Measurements from ENCODE around the gene GLI3. TPM values are rescaled to one million over a fixed set of nuclear protein-coding genes. Genes with fewer than 3 reads are reported as not detected.

GLI3 gene
- total and polyA plus RNA-seq, 2 of the 4 experiments (the other 2 are of a cell fraction): 1.3 to 3.9 TPM

DNA sequence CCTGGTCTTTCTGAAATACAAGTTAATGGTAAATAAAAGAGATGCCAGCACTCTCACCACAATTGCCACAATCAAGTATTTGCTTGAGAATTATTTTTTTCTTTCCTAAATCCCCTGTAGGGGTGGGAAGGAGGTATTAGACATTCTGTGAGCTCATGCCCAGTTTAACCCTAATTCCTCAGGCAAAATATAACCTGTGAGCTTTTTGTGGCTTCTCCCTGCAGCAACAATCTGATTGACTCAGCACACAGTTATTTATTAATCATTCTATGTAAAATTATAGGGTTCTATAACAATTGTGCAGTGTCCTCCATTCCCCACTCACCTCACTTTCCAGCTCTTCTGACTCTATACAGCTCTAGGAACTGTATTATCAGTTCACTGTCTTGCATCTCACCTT, 66.3 kb downstream of the GLI3 start:
- Histone ChIP-seq H3K4me3 (ENCODE audit: insufficient read depth, low read depth, low read length) (no peak overlapping the region), H2AFZ (replicated peaks; ENCODE audit: low read length, poor library complexity) (no peak overlapping the region), H2BK20ac (ENCODE audit: low read depth, low read length) (no peak overlapping the region), H3K27ac (ENCODE audit: insufficient read depth, low read length) (no peak overlapping the region), H3K4ac (ENCODE audit: low read depth, low read length) (no peak overlapping the region), H4K20me1 (ENCODE audit: insufficient read depth, low read length) (peaks cover 9% of the 10 kb centered on the region; the same call in 1 of the 2 replicates), H3K27me3 (ENCODE audit: control insufficient read depth, insufficient read depth, low read length) (no peaks in the 10 kb centered on the region), H3K79me1 (ENCODE audit: low read depth in 1 of 2, low read length in 2 of 2) (peaks cover 3 to 20% of the 10 kb centered on the region in 2 experiments), H2BK15ac (ENCODE audit: low read depth, low read length) (no peak overlapping the region), H3K14ac (replicated peaks; ENCODE audit: low read depth, low read length) (no peak overlapping the region), H3K18ac (ENCODE audit: low read depth, low read length) (no peak overlapping the region), H3K4me2 (ENCODE audit: low read depth, low read length) (no peak overlapping the region; the same call in 1 of the 2 replicates), H3K23ac (ENCODE audit: low read depth, low read length) (no peak overlapping the region), H3K9me1 (ENCODE audit: insufficient read depth, low read length) (peaks cover 4% of the 10 kb centered on the region; the same call in 1 of the 2 replicates), H4K8ac (ENCODE audit: low read depth in 2 of 2, low read length in 2 of 2) (no peak overlapping the region), H2BK5ac (ENCODE audit: low read depth, low read length, poor library complexity, severe bottlenecking) (no peak overlapping the region), H3K36me3 (ENCODE audit: control insufficient read depth, insufficient read depth, low read length) (peaks cover 1% of the 10 kb centered on the region; the same call in 1 of the 2 replicates), H3K56ac (ENCODE audit: extremely low read depth, insufficient read depth, low read length) (no peak overlapping the region), H2AK5ac (ENCODE audit: low read depth, low read length) (no peak overlapping the region), H3K4me1 (ENCODE audit: control insufficient read depth, insufficient read depth, low read length) (peaks cover 7% of the 10 kb centered on the region), H4K5ac (ENCODE audit: low read depth, low read length) (no peak overlapping the region), H2AK9ac (replicated peaks; ENCODE audit: low read depth, low read length, poor library complexity) (no peak overlapping the region), H4K91ac (ENCODE audit: insufficient read depth, low read depth, low read length) (no peak overlapping the region), H3K9ac (ENCODE audit: low read depth, low read length) (no peak overlapping the region), H3K9me3 (ENCODE audit: control insufficient read depth, insufficient read depth, low read length) (no peaks in the 10 kb centered on the region), H2BK120ac (ENCODE audit: low read depth, low read length) (no peak overlapping the region)
- intact Hi-C loops (cut with micrococcal nuclease) (no loop called here), in situ Hi-C loops (cut with MboI; ENCODE audit: low sequenced_read_pairs) (no loop called here), dilution Hi-C loops (cut with HindIII; ENCODE audit: low sequenced_read_pairs, unreplicated experiment) (no loop called here)
- ATAC-seq (ENCODE audit: low read depth) (peak; percentile 48; the same call in 1 of the 2 replicates), DNase-seq (peak; percentile 57)
- BruUV-seq (replicated peaks): no TSS peak
- TF ChIP-seq MXI1 (IDR thresholded peaks at IDR 0.05; ENCODE audit: borderline replicate concordance, low read depth, low read length): no peak
- no peak for TF ChIP-seq CHD1 (IDR thresholded peaks at IDR 0.05; ENCODE audit: low read depth, low read length)
- TF ChIP-seq BHLHE40 (IDR thresholded peaks at IDR 0.05; ENCODE audit: low read depth, low read length): no peak
- TF ChIP-seq MAFK (IDR thresholded peaks at IDR 0.05; ENCODE audit: low read depth, low read length): no peak
- TF ChIP-seq POLR2A (IDR thresholded peaks at IDR 0.05; ENCODE audit: low read depth, low read length): no peak
- TF ChIP-seq RCOR1 (IDR thresholded peaks at IDR 0.05; ENCODE audit: insufficient replicate concordance, low read length): no peak
- TF ChIP-seq SMC3 (IDR thresholded peaks at IDR 0.05; ENCODE audit: low read depth, low read length): no peak
- TF ChIP-seq, protein P1, sequence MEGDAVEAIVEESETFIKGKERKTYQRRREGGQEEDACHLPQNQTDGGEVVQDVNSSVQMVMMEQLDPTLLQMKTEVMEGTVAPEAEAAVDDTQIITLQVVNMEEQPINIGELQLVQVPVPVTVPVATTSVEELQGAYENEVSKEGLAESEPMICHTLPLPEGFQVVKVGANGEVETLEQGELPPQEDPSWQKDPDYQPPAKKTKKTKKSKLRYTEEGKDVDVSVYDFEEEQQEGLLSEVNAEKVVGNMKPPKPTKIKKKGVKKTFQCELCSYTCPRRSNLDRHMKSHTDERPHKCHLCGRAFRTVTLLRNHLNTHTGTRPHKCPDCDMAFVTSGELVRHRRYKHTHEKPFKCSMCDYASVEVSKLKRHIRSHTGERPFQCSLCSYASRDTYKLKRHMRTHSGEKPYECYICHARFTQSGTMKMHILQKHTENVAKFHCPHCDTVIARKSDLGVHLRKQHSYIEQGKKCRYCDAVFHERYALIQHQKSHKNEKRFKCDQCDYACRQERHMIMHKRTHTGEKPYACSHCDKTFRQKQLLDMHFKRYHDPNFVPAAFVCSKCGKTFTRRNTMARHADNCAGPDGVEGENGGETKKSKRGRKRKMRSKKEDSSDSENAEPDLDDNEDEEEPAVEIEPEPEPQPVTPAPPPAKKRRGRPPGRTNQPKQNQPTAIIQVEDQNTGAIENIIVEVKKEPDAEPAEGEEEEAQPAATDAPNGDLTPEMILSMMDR (conservative IDR thresholded peaks at IDR 0.05; ENCODE audit: low read depth, low read length): no peak
- TF ChIP-seq CEBPB (IDR thresholded peaks at IDR 0.05; ENCODE audit: low read depth, low read length): no peak
- TF ChIP-seq, protein P2, sequence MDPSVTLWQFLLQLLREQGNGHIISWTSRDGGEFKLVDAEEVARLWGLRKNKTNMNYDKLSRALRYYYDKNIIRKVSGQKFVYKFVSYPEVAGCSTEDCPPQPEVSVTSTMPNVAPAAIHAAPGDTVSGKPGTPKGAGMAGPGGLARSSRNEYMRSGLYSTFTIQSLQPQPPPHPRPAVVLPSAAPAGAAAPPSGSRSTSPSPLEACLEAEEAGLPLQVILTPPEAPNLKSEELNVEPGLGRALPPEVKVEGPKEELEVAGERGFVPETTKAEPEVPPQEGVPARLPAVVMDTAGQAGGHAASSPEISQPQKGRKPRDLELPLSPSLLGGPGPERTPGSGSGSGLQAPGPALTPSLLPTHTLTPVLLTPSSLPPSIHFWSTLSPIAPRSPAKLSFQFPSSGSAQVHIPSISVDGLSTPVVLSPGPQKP (IDR thresholded peaks at IDR 0.05; ENCODE audit: borderline replicate concordance, low read depth, low read length): no peak
- TF ChIP-seq NFE2L2 (IDR thresholded peaks at IDR 0.05; ENCODE audit: low read depth, low read length): no peak
- TF ChIP-seq, protein P3, sequence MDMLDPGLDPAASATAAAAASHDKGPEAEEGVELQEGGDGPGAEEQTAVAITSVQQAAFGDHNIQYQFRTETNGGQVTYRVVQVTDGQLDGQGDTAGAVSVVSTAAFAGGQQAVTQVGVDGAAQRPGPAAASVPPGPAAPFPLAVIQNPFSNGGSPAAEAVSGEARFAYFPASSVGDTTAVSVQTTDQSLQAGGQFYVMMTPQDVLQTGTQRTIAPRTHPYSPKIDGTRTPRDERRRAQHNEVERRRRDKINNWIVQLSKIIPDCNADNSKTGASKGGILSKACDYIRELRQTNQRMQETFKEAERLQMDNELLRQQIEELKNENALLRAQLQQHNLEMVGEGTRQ (IDR thresholded peaks at IDR 0.05; ENCODE audit: low read depth, low read length): no peak
- no peak for TF ChIP-seq MAZ (IDR thresholded peaks at IDR 0.05; ENCODE audit: borderline replicate concordance, low read depth, low read length)
- no peak for TF ChIP-seq RFX5 (IDR thresholded peaks at IDR 0.05; ENCODE audit: low read depth, low read length)
- no peak for TF ChIP-seq FOS (IDR thresholded peaks at IDR 0.05; ENCODE audit: low read depth, low read length)
- no peak for TF ChIP-seq RAD21 (IDR thresholded peaks at IDR 0.05; ENCODE audit: low read length)
- ChIA-PET CTCF (no interaction called here), POLR2A (ENCODE audit: unreplicated experiment) (no interaction called here)

Measured in IMR-90 (cell line).